GM10266 (cell line): ENCODE data around the gene TMEM92.
A peak's percentile ranks its signal among the peaks of the same experiment; 100 is the strongest.
"Not testable (repeated sequence)": the region's sequence is repeated elsewhere in the genome, so short reads cannot be mapped to it uniquely, and the experiment has no call there.

Experiments used
- DNase-seq: peaks from one replicate; pipeline ENCODE4 v3.0.0; 2012; ENCODE audit errors: extremely low spot score
- TF ChIP-seq, protein P1 (sequence below): IDR thresholded peaks from 2 replicates; pipeline ENCODE4 v1.5.1; 2012; ENCODE audit warnings: mild to moderate bottlenecking, low read depth; ENCODE audit not compliant: control insufficient read depth, insufficient read depth; ENCODE audit errors: missing control alignments

TMEM92 gene

DNA sequence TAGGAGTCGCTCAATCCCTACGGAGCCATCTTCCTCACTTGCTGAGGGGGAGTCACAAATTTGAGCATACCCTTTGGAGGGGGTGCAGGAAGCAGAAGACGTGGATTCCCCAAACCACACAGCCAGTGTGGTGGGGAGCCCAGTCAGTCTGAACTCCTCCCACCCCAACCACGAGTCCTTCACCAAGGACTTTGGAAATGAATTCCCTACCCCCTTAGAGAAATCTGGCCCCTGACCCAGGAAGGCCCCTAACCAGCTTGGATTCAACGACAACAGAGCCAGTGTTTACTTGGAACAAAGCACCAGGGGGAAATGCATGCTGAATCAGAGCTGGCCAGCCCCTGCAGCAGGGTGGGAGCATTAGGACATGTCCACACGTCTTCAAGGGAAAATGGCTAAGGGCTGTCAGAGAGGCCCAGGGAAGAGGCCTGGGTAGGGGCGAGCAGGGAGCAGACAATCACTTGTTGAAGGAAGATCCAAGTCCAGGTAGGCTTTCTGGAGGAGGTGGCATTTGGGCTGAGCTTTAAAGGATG, 5.5 kb upstream of the TMEM92 start:
- peak; percentile 6 for DNase-seq
- TF ChIP-seq, protein P1, sequence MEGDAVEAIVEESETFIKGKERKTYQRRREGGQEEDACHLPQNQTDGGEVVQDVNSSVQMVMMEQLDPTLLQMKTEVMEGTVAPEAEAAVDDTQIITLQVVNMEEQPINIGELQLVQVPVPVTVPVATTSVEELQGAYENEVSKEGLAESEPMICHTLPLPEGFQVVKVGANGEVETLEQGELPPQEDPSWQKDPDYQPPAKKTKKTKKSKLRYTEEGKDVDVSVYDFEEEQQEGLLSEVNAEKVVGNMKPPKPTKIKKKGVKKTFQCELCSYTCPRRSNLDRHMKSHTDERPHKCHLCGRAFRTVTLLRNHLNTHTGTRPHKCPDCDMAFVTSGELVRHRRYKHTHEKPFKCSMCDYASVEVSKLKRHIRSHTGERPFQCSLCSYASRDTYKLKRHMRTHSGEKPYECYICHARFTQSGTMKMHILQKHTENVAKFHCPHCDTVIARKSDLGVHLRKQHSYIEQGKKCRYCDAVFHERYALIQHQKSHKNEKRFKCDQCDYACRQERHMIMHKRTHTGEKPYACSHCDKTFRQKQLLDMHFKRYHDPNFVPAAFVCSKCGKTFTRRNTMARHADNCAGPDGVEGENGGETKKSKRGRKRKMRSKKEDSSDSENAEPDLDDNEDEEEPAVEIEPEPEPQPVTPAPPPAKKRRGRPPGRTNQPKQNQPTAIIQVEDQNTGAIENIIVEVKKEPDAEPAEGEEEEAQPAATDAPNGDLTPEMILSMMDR: no peak

DNA sequence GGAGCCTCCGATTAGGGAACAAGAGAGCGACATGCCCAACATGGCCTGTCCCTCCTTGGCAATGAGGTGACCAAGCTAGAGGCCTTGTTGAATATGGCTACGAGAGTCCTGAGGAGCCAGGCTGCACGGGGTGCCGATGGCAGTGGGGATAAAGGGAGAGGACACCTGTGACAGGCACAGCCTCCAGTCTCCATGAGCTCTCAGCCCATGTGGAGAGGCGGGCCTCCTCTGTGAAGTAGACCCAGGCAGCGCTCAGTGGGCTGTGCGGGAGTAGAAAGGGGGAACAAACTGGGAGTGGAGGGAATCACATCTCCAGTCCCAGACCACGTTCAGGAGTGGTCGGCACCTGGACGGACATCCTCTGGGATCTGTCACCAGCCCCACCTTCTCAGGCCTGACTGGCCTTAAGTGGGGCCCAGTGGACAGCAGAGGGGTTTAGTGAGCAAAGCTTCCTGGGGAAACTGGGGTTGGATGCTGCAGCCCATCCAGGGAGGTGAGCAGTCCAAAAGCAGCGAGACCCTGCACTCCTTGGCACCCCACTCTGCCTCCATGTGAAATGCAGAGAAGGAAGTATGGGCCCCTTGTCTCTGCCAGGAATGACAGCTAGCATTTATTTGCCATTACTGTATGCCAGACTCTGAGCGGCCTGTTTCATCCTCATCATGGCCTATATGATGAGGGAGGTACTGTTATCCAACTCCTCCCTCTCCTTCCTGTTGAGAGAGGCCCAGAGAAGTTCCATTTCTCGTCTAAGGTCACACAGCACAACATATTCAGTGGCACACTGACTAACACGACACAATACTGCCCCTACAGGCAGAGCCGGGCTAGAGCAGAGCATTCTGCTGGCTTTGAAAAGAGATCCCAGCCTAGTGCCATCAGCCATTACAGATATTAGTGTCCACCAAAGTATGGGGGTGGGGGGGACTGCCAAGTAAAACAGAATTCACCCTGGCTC, 4.5 kb upstream of the TMEM92 start:
- peak; percentile 77 for DNase-seq
- TF ChIP-seq, protein P1: peak; percentile 81

DNA sequence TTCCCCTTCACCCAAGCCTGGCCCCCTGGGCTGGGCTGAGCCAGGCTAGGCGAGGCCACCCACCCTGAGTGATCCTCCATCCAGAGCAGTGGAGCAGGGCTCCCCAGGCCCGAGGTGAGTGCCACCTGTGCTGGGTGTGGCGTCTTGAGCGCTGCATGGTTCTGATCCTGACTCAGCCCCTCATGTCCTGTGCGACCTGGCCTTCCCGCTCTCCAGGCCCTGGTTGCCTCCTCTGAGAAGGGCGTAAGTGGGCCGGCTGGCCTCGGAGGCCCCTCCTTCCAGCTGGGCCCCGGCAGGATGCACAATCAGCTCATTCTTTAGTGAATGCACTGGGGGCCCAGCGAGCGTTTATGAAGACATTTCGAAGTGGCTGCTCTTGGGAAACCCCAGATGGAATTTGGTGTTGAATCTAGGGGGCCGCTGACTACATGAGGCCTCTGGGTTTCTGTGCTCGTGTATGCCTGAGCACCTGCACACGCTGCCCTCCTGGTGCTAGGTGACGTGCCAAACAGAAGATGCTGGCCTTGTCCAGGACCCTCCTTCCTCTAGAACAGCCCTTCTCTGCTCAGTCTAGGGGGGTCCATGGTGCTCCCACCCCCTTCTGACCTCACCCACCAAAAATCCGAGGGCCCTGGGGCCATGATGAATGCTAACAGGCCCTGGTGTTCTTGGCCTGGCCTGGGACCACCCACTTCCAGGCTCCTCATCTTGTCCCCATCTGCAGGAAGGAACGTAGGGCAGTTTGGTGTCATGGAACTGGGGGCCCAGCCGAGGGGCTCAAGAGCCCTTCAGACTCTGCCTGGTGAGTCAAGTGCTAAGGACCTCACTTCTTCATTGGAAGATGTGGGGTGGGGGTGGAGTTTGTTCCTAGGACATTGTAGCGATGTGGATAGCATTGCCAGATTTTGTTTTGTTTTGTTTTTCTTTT, 3.6 kb upstream of the TMEM92 start:
- TF ChIP-seq, protein P1: no peak

DNA sequence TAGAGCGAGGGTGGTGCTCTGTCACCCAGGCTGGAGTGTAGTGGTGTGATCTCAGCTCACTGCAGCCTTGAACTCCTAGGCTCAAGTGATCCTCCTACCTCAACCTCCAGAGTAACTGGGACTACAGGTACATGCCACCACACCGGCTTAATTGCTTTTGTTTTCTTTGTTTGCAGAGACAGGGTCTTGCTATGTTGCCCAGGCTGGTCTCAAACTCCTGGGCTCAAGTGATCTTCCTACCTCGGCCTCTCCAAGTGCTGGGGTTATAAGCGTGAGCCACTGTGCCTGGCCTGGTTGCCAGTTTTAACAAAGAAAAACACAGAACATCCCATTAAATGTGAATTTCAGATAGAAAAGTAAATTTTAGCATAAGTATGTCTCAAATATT, 2.9 kb upstream of the TMEM92 start:
- not testable (repeated sequence) for DNase-seq

More for the DNA sequence above, 3.6 kb upstream of the TMEM92 start:
- no peak for DNase-seq

DNA sequence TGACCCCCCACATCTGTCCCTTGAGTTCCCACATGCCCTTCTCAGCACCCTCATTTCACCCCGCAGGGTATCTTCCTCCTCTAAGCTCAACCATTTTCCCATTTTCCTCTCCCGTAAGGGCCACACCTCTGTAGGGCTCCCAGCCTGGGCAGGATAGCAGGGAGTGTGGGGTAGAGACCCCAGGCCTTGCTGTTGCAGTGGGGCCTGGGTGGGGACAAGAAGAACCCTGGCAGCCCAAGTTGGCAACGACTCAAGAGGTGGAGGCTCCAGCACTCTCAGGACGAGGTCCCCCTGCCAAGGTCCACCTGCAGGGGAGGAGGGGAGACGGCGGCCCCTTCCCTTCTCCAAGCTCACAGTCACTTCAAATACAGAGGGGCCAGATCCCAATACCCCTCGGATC, 2.0 kb upstream of the TMEM92 start:
- TF ChIP-seq, protein P1: no peak
- no peak for DNase-seq

DNA sequence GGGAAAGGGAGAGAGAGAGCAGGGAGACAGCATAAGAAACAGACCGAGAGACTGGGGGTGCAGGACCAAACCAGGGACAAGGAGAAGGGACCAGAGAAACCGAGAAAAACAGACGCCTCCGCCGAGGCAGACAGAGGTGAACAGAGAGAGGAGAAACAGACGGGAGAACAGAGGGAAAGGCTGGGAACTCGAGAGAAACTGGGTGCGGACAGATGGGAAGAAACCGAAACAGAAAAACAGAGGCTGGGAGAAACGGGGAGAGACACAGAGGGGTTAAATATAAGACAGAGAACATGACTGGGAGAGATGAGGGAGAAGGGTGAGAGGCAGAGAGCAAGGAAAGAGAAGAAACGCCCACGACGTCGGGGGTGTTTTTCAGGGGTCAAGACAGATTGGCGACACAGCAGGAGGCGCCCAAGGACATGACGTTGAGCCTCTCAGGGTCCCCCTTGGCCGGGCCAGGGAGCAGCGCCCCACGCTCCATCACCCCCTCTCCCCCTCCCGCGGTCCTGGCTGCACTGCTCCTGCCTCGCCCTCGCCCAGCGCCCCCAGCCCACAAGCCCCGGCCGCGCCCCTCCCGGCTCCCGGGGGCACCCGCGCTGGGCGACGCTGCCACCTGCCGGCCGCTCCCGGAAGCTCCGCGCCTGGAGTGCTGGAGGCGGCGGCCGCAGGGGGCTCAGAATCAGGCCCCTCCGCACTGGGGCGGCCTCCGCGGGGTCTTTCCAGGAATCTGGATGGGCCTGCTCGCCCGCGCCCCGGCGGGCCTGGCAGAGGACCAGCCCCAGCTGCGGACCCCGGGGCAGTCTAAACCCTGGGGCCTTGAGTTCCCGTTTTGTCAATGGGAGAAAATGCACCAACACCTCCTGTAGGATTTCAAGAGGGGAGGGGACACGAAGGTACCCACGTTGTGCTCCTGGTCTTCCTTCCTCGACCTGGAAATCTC, 1.3 kb upstream of the TMEM92 start:
- DNase-seq: peak; percentile 79
- TF ChIP-seq, protein P1: peak; percentile 86
